NCI-H146 treated with DMSO at 0.1 percent for 48 hours (cell line): ENCODE data around the gene ARID3B.
A peak's percentile ranks its signal among the peaks of the same experiment; 100 is the strongest.
"Not testable (repeated sequence)": the region's sequence is repeated elsewhere in the genome, so short reads cannot be mapped to it uniquely, and the experiment has no call there.

Experiments used
- DNase-seq: peaks from one replicate; lab custom pipeline; 2025; ENCODE audit not compliant: unreplicated experiment; lab: John Stamatoyannopoulos, UW

Gene ARID3B

GRCh38 chr15:74531144-74531811 is 9.7 kb upstream of the ARID3B start:
- DNase-seq: no peak

GRCh38 chr15:74535388-74536084 is 5.5 kb upstream of the ARID3B start:
- DNase-seq: no peak

- DNase-seq: no peak
Observed at GRCh38 chr15:74537736-74538135, 3.3 kb upstream of the ARID3B start.

GRCh38 chr15:74539521-74539920 is 1.5 kb upstream of the ARID3B start:
- not testable (repeated sequence) for DNase-seq

GRCh38 chr15:74540161-74540760 is 759 bp upstream of the ARID3B start:
- DNase-seq: no peak

- DNase-seq: no peak
Observed at GRCh38 chr15:74541494-74542165, 610 bp downstream of the ARID3B start.

- no peak for DNase-seq
Observed at GRCh38 chr15:74542166-74543042, 1.4 kb downstream of the ARID3B start.

GRCh38 chr15:74543043-74543422 is 2.0 kb downstream of the ARID3B start:
- DNase-seq: no peak

- no peak for DNase-seq
Observed at GRCh38 chr15:74543583-74543982, 2.6 kb downstream of the ARID3B start.

- no peak for DNase-seq
Observed at GRCh38 chr15:74545086-74545485, 4.1 kb downstream of the ARID3B start.

GRCh38 chr15:74545776-74546656 is 5.0 kb downstream of the ARID3B start:
- peak; percentile 64 for DNase-seq

- no peak for DNase-seq
Observed at GRCh38 chr15:74547616-74548015, 6.6 kb downstream of the ARID3B start.

GRCh38 chr15:74548241-74548640 is 7.2 kb downstream of the ARID3B start:
- DNase-seq: no peak

- DNase-seq: no peak
Observed at GRCh38 chr15:74549816-74550215, 8.8 kb downstream of the ARID3B start.

- no peak for DNase-seq
Observed at GRCh38 chr15:74551714-74552113, 10.7 kb downstream of the ARID3B start.

GRCh38 chr15:74552773-74553441 is 11.9 kb downstream of the ARID3B start:
- no peak for DNase-seq

- DNase-seq: no peak
Observed at GRCh38 chr15:74555192-74555591, 14.2 kb downstream of the ARID3B start.

GRCh38 chr15:74558706-74559105 is 17.7 kb downstream of the ARID3B start:
- no peak for DNase-seq

GRCh38 chr15:74563442-74563841 is 22.4 kb downstream of the ARID3B start:
- DNase-seq: no peak
